Vagina (tissue), 2 donors: ENCODE data around the gene HAAO. TPM values are rescaled to one million over a fixed set of nuclear protein-coding genes. Genes with fewer than 3 reads are reported as not detected.

ENCODE experiments used
- DNase-seq, 2 donors: peaks; one replicate each; pipeline ENCODE4 v3.0.0-alpha.2; 2017; ENCODE audit errors: extremely low spot score in 2 of 2
- H3K27ac ChIP-seq: fragments of 200-600 bp; sonication (generic); one replicate; pipeline ENCODE4 v1.5.1; 2019
- H3K27me3 ChIP-seq: fragments of 200-600 bp; sonication (generic); one replicate; pipeline ENCODE4 v1.5.1; 2019
- H3K36me3 ChIP-seq, 2 donors: fragments of 200-600 bp; sonication (generic); one replicate each; pipeline ENCODE4 v1.5.1; 2017 to 2019
- H3K4me1 ChIP-seq: fragments of 200-600 bp; sonication (generic); one replicate; pipeline ENCODE4 v1.5.1; 2019
- H3K4me3 ChIP-seq, 2 donors: fragments of 200-600 bp; sonication (generic); 1 replicate in 1 of 2; 2 replicates in 1 of 2; pipeline ENCODE4 v1.5.1; 2016 to 2019
- H3K9me3 ChIP-seq: fragments of 200-600 bp; sonication (generic); one replicate; pipeline ENCODE4 v1.5.1; 2019
- CTCF ChIP-seq, 3 experiments: fragments of 450-650 bp in 2 of 3; fragments of 200-600 bp in 1 of 3; sonication (generic) in 1 of 3; IDR thresholded peaks; one replicate each; pipeline ENCODE4 v1.5.1; 2017 to 2019; ENCODE audit warnings: antibody characterized with exemption in 3 of 3, mild to moderate bottlenecking in 2 of 3, moderate library complexity in 2 of 3
- POLR2A ChIP-seq, 2 donors: fragments of 450-650 bp; IDR thresholded peaks; one replicate each; pipeline ENCODE4 v1.6.1; 2017; ENCODE audit warnings: antibody characterized with exemption in 2 of 2, mild to moderate bottlenecking in 2 of 2, moderate library complexity in 2 of 2
- POLR2AphosphoS5 ChIP-seq, 2 donors: sonication (generic); formaldehyde crosslinking; IDR thresholded peaks; one replicate each; pipeline ENCODE4 v1.9.0; 2017; ENCODE audit warnings: antibody characterized with exemption in 2 of 2, mild to moderate bottlenecking in 2 of 2, low read depth in 1 of 2; ENCODE audit not compliant: insufficient read depth in 1 of 2
- intact Hi-C: fragments of 100-400 bp; cut with DNase I; formaldehyde crosslinking; loops from one replicate; pipeline ENCODE4 v1.15.1; 2023
- total RNA-seq: library from RNA; depleted of rRNA; stranded (reverse); fragments of >200 nt; gene quantifications from one replicate; pipeline ENCODE4 v1.2.3, GENCODE V29; 2016

The HAAO gene
- total RNA-seq, 1 donor from 2014 or later = 5.9 TPM

GRCh38 chr2:42788478-42788793 is 3.9 kb downstream of the HAAO start:
- no peak overlapping the region for H3K4me3 ChIP-seq
- H3K4me1 ChIP-seq = peaks cover 15% of the 10 kb centered on the region
- TF ChIP-seq POLR2A (IDR thresholded peaks at IDR 0.05) (no peak), POLR2AphosphoS5 (IDR thresholded peaks at IDR 0.05; ENCODE audit: insufficient read depth in 1 of 2, low read depth in 1 of 2) (no peak), CTCF (IDR thresholded peaks at IDR 0.05) (no peak)
- no peak overlapping the region for H3K27ac ChIP-seq
- H3K9me3 ChIP-seq = no peaks in the 10 kb centered on the region
- no peaks in the 10 kb centered on the region for H3K36me3 ChIP-seq
- intact Hi-C loops = no loop called here
- no peak for DNase-seq
- no peaks in the 10 kb centered on the region for H3K27me3 ChIP-seq

GRCh38 chr2:42787788-42788477 is 4.5 kb downstream of the HAAO start:
- Histone ChIP-seq H3K27me3 (no peaks in the 10 kb centered on the region), H3K36me3 (no peaks in the 10 kb centered on the region), H3K27ac (no peak overlapping the region), H3K4me1 (peaks cover 15% of the 10 kb centered on the region), H3K4me3 (no peak overlapping the region), H3K9me3 (no peaks in the 10 kb centered on the region)
- no peak for DNase-seq
- TF ChIP-seq POLR2AphosphoS5 (IDR thresholded peaks at IDR 0.05; ENCODE audit: insufficient read depth in 1 of 2, low read depth in 1 of 2) (no peak), CTCF (IDR thresholded peaks at IDR 0.05) (no peak), POLR2A (IDR thresholded peaks at IDR 0.05) (no peak)
- intact Hi-C loops = no loop called here

- no peaks in the 10 kb centered on the region for H3K36me3 ChIP-seq
- no peak overlapping the region for H3K27ac ChIP-seq
- H3K27me3 ChIP-seq = no peaks in the 10 kb centered on the region
- no peak overlapping the region for H3K4me3 ChIP-seq
- no peak for DNase-seq
- intact Hi-C loops = no loop called here
- peaks cover 15% of the 10 kb centered on the region for H3K4me1 ChIP-seq
- TF ChIP-seq POLR2A (IDR thresholded peaks at IDR 0.05) = no peak
- no peak for TF ChIP-seq CTCF (IDR thresholded peaks at IDR 0.05)
- no peak for TF ChIP-seq POLR2AphosphoS5 (IDR thresholded peaks at IDR 0.05; ENCODE audit: insufficient read depth in 1 of 2, low read depth in 1 of 2)
- no peaks in the 10 kb centered on the region for H3K9me3 ChIP-seq
These were observed 5.0 kb downstream of the HAAO start for GRCh38 chr2:42787424-42787787.

- Histone ChIP-seq H3K4me3 (no peak overlapping the region), H3K9me3 (no peaks in the 10 kb centered on the region), H3K27ac (no peak overlapping the region), H3K36me3 (no peaks in the 10 kb centered on the region), H3K27me3 (no peaks in the 10 kb centered on the region), H3K4me1 (peaks cover 10% of the 10 kb centered on the region)
- intact Hi-C loops = no loop called here
- no peak for DNase-seq
- TF ChIP-seq POLR2A (IDR thresholded peaks at IDR 0.05) (no peak), POLR2AphosphoS5 (IDR thresholded peaks at IDR 0.05; ENCODE audit: insufficient read depth in 1 of 2, low read depth in 1 of 2) (no peak), CTCF (IDR thresholded peaks at IDR 0.05) (no peak)
These were observed 5.6 kb downstream of the HAAO start for GRCh38 chr2:42786561-42787345.
